ENCODE data around the gene ANGPT4.

Gene ANGPT4

DNA sequence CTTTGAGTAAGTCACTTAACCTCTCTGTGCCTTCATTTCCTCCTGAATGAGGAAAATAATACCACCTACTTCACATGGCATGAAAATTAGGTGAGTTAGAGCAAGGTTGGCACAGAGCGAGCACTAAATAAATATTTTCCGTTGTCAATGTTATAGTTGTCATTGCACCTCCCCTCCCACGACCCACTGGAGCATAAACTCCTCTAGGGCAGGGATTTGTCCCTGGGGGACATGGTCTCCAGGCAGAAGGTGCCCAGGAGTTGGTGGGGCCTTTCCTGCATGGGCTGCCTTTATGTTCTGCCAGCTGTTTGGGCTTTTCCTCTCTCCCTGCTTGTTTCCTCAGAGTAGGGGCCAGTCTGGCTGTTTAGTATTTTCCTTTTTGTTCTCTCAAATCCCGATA, 1.3 kb upstream of the ANGPT4 start:
- H3K36me3 ChIP-seq (ENCODE audit: insufficient read depth, low read length) = no peaks in the 10 kb centered on the region

DNA sequence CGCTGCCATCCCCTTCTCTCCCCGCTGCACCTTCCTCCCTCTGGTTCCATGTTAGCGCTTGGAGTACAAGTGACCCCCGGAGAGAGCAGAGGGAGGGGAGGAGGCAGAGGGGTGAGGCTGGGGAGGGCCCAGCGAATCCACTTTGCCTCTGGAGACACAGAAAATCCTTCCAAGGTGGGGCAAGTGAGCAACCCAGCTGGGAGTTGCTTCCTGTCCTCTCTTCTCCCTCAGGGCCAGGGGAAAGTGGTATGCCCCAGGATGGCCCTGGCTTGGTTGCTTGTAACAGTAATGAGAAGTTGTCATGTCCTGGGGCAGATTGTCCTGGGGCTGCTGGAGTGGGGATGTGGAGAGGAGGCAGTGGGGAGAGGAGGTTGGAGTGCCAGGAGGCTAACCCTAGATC, 691 bp upstream of the ANGPT4 start:
- Histone ChIP-seq H3K4me3 (ENCODE audit: low read depth, low read length) (no peak overlapping the region), H3K4me1 (ENCODE audit: control insufficient read depth, insufficient read depth, low read length, unreplicated experiment) (peaks cover 5% of the 10 kb centered on the region), H3K27me3 (ENCODE audit: insufficient read depth, low read length) (peaks cover 7% of the 10 kb centered on the region; the same call in 1 of the 2 replicates), H3K79me2 (ENCODE audit: control insufficient read depth, insufficient read depth, low read length, unreplicated experiment) (no peaks in the 10 kb centered on the region), H2AFZ (ENCODE audit: low read length, unreplicated experiment) (no peak overlapping the region), H3K36me3 (ENCODE audit: insufficient read depth, low read length) (no peaks in the 10 kb centered on the region), H3K27ac (ENCODE audit: low read depth, low read length) (no peak overlapping the region)

More for the DNA sequence above, 1.3 kb upstream of the ANGPT4 start:
- no peak overlapping the region for H3K4me3 ChIP-seq (ENCODE audit: low read depth, low read length)
- no peaks in the 10 kb centered on the region for H3K4me1 ChIP-seq (ENCODE audit: control insufficient read depth, insufficient read depth, low read length, unreplicated experiment)
- no peak overlapping the region for H3K27ac ChIP-seq (ENCODE audit: low read depth, low read length)
- no peak overlapping the region for H2AFZ ChIP-seq (ENCODE audit: low read length, unreplicated experiment)
- no peaks in the 10 kb centered on the region for H3K79me2 ChIP-seq (ENCODE audit: control insufficient read depth, insufficient read depth, low read length, unreplicated experiment)
- peaks cover 7% of the 10 kb centered on the region; the same call in 1 of the 2 replicates for H3K27me3 ChIP-seq (ENCODE audit: insufficient read depth, low read length)

DNA sequence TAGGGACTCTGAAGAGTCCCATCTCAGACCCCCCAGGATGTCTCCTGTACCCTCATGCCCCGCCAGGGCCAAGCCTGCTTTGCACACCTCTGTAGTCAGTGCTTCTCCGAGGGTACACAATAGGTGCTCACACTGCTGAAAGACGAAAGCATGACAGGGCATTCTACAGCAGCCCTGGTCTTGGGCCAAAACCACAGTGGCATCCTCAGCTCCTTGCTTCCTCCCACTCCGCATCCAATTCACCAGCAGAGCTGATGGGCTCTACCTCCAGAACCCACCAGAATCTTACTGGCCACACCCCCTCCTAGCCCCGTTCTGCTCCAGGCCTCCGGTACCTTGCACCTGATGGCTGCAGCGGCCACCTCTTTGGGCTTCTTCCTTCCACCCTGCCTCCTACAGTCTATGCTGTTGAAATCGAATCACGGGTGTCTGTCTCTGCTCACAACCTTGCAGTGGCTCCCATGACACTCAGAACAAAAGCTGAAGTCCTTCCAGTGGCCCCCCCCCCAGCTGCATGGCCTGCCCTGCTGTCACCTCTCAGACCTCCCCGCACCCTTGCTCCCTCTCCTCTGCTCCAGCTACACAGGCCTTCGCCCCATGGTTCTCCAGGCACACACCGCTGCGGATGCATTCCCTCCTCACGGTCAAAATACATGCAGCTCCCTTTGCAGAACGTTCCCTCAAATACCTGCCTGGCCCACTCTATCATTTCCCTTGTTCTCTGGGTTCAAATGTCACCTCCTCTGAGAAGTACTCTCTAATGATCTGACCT, 1.2 kb downstream of the ANGPT4 start:
- Histone ChIP-seq H3K79me2 (ENCODE audit: control insufficient read depth, insufficient read depth, low read length, unreplicated experiment) (no peaks in the 10 kb centered on the region), H3K27ac (ENCODE audit: low read depth, low read length) (no peak overlapping the region), H3K27me3 (ENCODE audit: insufficient read depth, low read length) (peaks cover 7% of the 10 kb centered on the region; the same call in 1 of the 2 replicates), H2AFZ (ENCODE audit: low read length, unreplicated experiment) (no peak overlapping the region), H3K36me3 (ENCODE audit: insufficient read depth, low read length) (no peaks in the 10 kb centered on the region), H3K4me1 (ENCODE audit: control insufficient read depth, insufficient read depth, low read length, unreplicated experiment) (peaks cover 23% of the 10 kb centered on the region), H3K4me3 (ENCODE audit: low read depth, low read length) (no peak overlapping the region)

DNA sequence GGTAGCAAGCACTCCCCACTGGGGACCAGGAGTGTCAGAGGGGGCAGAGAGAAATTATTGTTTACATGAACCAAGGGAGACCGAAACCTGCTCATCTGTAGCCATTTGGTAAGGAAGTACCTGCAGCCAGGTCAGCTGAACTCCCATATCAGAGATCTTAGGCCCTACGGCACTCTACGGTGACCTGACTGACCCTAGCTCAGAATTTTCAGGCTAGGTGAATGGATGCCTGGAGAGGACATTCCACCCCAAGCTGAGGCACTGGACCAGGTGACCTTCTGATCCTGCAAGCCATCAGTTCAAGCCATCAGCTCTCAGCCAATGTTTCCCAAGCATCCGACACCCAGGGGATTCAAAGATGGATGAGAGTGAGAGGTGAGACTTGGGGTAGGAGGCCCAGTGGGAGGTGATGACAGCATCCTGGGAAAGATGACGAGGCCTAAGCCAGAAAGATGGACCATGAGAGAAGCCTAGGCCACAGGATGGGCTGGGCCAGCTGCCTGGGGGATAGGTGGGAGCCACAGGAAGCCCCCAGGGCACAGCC, 2.8 kb downstream of the ANGPT4 start:
- Histone ChIP-seq H3K4me1 (ENCODE audit: control insufficient read depth, insufficient read depth, low read length, unreplicated experiment) (peaks cover 32% of the 10 kb centered on the region), H3K36me3 (ENCODE audit: insufficient read depth, low read length) (no peaks in the 10 kb centered on the region), H3K4me3 (ENCODE audit: low read depth, low read length) (no peak overlapping the region), H3K27me3 (ENCODE audit: insufficient read depth, low read length) (peaks cover 7% of the 10 kb centered on the region; the same call in 1 of the 2 replicates), H3K27ac (ENCODE audit: low read depth, low read length) (no peak overlapping the region), H3K79me2 (ENCODE audit: control insufficient read depth, insufficient read depth, low read length, unreplicated experiment) (no peaks in the 10 kb centered on the region), H2AFZ (ENCODE audit: low read length, unreplicated experiment) (no peak overlapping the region)

DNA sequence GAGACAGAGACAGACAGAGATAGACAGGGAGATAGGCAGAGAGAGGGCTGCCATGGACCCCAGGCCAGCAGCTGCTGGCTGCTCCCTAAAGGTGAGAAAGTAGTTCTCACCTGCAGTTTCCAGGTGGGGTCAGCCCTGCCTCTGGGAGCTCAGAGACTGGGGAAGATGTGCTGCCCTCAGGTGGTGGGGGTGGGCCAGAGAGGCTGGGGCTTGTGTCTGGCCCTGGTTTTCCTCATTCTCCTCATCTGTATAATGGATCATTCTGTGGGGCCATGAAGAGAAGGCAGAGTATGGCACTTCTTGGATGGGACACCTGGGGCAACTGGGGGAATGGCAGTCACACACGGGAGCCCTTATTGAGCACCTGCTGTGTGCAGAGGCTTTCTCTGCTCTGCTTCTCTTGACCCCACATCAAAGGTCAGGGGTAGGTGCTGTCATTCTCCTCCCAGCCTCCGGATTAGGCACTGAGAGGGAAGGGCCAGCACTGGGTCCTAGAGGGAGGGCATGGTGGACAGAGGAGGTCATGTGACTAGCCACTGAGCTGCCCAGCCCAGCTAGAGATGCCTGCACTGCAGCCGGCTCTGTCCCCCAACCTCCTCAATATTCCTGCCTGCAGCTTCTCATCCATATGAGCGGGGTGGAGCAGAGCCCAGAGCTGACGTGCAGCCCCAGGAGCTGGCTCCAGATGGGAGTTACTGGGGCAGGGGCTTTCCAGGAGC, 4.1 kb downstream of the ANGPT4 start:
- Histone ChIP-seq H3K4me3 (ENCODE audit: low read depth, low read length) (no peak overlapping the region), H2AFZ (ENCODE audit: low read length, unreplicated experiment) (no peak overlapping the region), H3K36me3 (ENCODE audit: insufficient read depth, low read length) (no peaks in the 10 kb centered on the region), H3K4me1 (ENCODE audit: control insufficient read depth, insufficient read depth, low read length, unreplicated experiment) (peaks cover 32% of the 10 kb centered on the region), H3K27me3 (ENCODE audit: insufficient read depth, low read length) (peaks cover 7% of the 10 kb centered on the region; the same call in 1 of the 2 replicates), H3K27ac (ENCODE audit: low read depth, low read length) (peak overlapping the region; percentile 82), H3K79me2 (ENCODE audit: control insufficient read depth, insufficient read depth, low read length, unreplicated experiment) (no peaks in the 10 kb centered on the region)

DNA sequence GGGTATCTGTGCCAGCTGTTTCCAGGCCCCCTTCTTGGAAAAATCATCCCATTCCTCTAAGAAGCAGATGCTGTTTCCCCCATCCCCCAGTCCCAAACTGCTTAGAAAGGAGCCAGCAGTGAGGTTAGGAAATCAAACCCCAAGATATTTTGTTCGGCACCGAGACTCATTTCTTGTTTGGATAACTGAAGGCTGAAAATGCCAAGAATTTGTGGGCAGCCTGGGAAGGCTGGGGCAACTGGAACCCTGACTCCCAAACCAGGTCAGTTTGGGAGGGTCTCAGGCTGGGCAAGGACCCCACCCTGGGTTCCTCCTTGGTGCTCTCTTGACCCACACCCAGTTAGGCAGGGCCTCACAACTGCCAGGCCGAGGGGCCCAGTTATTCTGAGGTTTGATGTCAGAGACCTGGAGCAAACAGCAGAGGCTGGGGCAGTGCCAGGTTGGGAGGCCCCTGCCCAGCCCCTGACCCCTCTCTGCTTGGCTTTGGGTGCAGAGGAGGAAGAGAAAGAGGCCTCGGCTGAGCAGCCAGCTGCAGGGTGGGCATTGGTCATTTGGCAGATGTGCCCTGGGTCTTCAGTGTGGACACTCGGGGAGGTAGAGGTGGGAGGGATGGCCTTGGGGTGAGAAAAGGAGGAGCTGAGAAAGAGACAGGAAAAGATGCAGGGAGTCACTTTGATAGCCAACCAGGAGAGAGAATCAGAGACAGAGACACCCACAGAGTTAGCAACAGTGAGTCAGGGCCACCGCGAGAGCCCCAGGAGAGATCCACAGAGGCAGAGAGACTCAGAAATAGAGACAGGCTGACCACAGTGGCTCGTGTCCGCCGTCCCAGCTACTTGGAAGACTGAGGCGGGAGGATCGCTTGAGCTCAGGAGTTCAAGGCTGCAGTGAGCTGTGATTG, 5.0 kb downstream of the ANGPT4 start:
- Histone ChIP-seq H3K4me3 (ENCODE audit: low read depth, low read length) (peak overlapping the region; percentile 28; the same call in 1 of the 2 replicates), H2AFZ (ENCODE audit: low read length, unreplicated experiment) (peak overlapping the region; percentile 26), H3K36me3 (ENCODE audit: insufficient read depth, low read length) (no peaks in the 10 kb centered on the region), H3K4me1 (ENCODE audit: control insufficient read depth, insufficient read depth, low read length, unreplicated experiment) (peaks cover 32% of the 10 kb centered on the region), H3K79me2 (ENCODE audit: control insufficient read depth, insufficient read depth, low read length, unreplicated experiment) (no peaks in the 10 kb centered on the region), H3K27me3 (ENCODE audit: insufficient read depth, low read length) (peaks cover 7% of the 10 kb centered on the region; the same call in 1 of the 2 replicates), H3K27ac (ENCODE audit: low read depth, low read length) (peak overlapping the region; percentile 82)

DNA sequence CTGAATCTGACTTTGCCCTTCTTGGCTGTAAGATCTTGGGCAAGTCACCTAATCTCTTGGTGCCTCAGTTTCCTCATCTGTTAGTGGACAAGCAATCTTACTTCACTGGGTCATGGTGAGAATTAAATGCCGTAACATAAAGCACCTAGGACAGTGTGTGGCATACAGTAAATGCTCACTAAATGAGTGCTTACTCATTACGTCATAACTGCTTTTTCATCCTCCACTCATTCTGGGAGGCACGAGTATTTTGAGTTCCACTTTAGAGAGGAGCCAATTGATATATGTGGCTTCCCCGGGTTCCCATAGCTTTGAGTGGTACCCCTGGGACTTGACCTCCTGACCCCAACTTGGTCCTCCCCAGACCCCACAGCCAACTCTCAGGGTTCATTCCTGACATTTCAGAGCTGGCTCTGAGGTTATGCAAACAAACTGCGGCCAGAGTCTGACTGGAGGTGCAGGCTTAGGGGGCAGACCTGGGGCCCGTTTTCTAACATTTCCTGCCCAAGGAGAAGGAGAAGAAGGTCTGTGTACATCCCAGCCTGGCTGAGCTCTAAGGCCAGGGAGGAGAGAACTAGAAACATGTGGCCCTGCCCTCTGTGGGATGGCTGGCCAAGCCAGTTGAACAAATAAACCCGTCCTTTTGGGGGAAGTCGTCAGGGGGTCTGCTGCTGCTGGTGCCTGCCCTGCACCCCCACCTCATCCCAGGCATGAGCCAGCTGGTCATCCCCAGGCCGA, 5.8 kb downstream of the ANGPT4 start:
- no peaks in the 10 kb centered on the region for H3K36me3 ChIP-seq (ENCODE audit: insufficient read depth, low read length)
- H3K4me3 ChIP-seq (ENCODE audit: low read depth, low read length) = 0 out of 2 replicates have a peak overlapping the region, but pooled peaks have one; percentile 28
- H2AFZ ChIP-seq (ENCODE audit: low read length, unreplicated experiment) = no peak overlapping the region
- no peaks in the 10 kb centered on the region for H3K79me2 ChIP-seq (ENCODE audit: control insufficient read depth, insufficient read depth, low read length, unreplicated experiment)
- peak overlapping the region; percentile 82 for H3K27ac ChIP-seq (ENCODE audit: low read depth, low read length)
- H3K27me3 ChIP-seq (ENCODE audit: insufficient read depth, low read length) = 0 out of 2 replicates have a peak, but pooled peaks cover 4% of the 10 kb centered on the region
- peaks cover 32% of the 10 kb centered on the region for H3K4me1 ChIP-seq (ENCODE audit: control insufficient read depth, insufficient read depth, low read length, unreplicated experiment)

DNA sequence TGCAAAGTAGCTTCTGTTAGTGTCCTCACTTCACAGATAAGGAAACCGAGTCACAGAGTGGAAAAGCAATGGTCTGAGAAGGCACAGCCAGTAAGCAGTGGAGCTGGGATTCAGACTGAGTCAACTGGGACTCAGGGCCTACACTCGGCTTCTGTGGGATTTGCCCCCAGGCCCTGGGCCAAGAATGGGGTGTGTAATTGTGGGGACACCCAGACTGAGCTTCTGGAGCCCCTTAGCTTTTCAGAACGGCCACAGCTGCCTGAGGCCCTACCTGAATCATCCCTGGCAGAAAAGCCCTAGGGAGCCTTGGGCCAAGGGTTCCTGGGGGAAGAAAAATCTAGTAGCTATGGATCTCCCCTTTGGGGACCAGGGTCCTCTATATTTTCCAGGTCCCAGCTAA, 6.5 kb downstream of the ANGPT4 start:
- peaks cover 32% of the 10 kb centered on the region for H3K4me1 ChIP-seq (ENCODE audit: control insufficient read depth, insufficient read depth, low read length, unreplicated experiment)
- H2AFZ ChIP-seq (ENCODE audit: low read length, unreplicated experiment) = no peak overlapping the region
- no peak overlapping the region for H3K4me3 ChIP-seq (ENCODE audit: low read depth, low read length)
- no peaks in the 10 kb centered on the region for H3K36me3 ChIP-seq (ENCODE audit: insufficient read depth, low read length)
- H3K27ac ChIP-seq (ENCODE audit: low read depth, low read length) = peak overlapping the region; percentile 82
- H3K27me3 ChIP-seq (ENCODE audit: insufficient read depth, low read length) = 0 out of 2 replicates have a peak, but pooled peaks cover 4% of the 10 kb centered on the region
- H3K79me2 ChIP-seq (ENCODE audit: control insufficient read depth, insufficient read depth, low read length, unreplicated experiment) = no peaks in the 10 kb centered on the region

DNA sequence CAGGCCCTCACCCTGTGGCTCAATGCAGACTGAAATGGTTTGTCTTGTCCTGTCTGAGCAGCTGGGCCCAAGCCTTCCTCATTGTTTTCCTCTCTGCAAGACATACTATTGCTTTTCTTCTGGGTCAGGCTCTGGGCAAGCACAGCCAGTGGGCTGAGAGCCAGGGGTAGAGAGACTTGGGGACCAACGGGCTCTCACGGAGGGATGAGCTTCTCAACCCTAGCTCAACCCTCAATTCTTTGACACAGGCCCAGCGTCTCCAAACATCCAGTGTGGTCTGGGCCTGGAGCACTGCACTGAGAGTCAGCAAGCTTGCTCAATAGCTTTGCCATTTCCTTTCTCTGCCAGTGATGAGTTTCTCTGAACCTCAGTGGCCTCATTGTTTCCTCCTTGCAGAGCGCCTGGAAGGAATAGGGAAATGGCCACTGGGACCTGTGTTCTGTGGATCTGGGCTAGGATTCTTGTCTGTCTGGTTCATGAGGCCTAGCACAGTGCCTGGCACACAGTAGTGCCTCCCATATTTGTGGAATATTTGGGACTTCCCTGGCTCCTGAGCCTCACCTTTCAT, 9.3 kb downstream of the ANGPT4 start:
- no peaks in the 10 kb centered on the region for H3K36me3 ChIP-seq (ENCODE audit: insufficient read depth, low read length)
- H3K79me2 ChIP-seq (ENCODE audit: control insufficient read depth, insufficient read depth, low read length, unreplicated experiment) = no peaks in the 10 kb centered on the region
- peaks cover 27% of the 10 kb centered on the region for H3K4me1 ChIP-seq (ENCODE audit: control insufficient read depth, insufficient read depth, low read length, unreplicated experiment)
- H3K27ac ChIP-seq (ENCODE audit: low read depth, low read length) = no peak overlapping the region
- no peaks in the 10 kb centered on the region for H3K27me3 ChIP-seq (ENCODE audit: insufficient read depth, low read length)
- H2AFZ ChIP-seq (ENCODE audit: low read length, unreplicated experiment) = no peak overlapping the region
- H3K4me3 ChIP-seq (ENCODE audit: low read depth, low read length) = no peak overlapping the region
